ENCODE results near the gene NAALADL2. TPM values are rescaled to one million over a fixed set of nuclear protein-coding genes. Genes with fewer than 3 reads are reported as not detected.

Gene NAALADL2
- total and polyA plus RNA-seq, 3 donors from 2014 or later = 5.4 to 15.6 (median 6.0) TPM

DNA sequence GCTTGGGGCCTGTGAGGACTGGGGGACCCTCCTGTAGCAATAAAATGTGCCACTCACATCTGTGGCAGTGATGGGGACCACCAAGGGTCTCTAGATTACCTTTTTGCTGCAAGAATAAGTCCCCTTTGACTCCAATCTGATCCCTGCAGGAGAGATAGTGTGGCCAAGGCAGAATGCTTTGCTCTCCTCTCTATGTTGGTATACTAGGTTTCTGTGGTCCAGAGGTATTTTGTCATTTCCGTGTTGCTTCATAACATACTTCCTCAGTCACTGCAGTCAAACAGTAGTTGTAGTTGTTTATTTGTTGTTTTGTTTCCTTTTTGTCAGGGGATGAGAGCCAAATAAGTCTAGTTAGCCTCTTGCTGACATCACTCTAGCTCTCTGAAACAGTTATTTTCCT lies 13.1 kb upstream of the NAALADL2 start:
- TF ChIP-seq, protein P1, sequence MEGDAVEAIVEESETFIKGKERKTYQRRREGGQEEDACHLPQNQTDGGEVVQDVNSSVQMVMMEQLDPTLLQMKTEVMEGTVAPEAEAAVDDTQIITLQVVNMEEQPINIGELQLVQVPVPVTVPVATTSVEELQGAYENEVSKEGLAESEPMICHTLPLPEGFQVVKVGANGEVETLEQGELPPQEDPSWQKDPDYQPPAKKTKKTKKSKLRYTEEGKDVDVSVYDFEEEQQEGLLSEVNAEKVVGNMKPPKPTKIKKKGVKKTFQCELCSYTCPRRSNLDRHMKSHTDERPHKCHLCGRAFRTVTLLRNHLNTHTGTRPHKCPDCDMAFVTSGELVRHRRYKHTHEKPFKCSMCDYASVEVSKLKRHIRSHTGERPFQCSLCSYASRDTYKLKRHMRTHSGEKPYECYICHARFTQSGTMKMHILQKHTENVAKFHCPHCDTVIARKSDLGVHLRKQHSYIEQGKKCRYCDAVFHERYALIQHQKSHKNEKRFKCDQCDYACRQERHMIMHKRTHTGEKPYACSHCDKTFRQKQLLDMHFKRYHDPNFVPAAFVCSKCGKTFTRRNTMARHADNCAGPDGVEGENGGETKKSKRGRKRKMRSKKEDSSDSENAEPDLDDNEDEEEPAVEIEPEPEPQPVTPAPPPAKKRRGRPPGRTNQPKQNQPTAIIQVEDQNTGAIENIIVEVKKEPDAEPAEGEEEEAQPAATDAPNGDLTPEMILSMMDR (IDR thresholded peaks at IDR 0.05) = no peak
- TF ChIP-seq POLR2A (IDR thresholded peaks at IDR 0.05) = no peak
- WGBS, 2 donors = 93 to 100% methylated on average over 1 of the region's 1 CpG
- no peak overlapping the region for H3K27ac ChIP-seq
- no peaks in the 10 kb centered on the region for H3K36me3 ChIP-seq (ENCODE audit: low read depth, missing control alignments)
- H3K9me3 ChIP-seq = no peaks in the 10 kb centered on the region
- no peaks in the 10 kb centered on the region for H3K27me3 ChIP-seq
- no peaks in the 10 kb centered on the region for H3K4me1 ChIP-seq
- intact Hi-C loops (cut with DNase I; ENCODE audit: low total_unique reads) = no loop called here
- H3K4me3 ChIP-seq = no peak overlapping the region
- DNase-seq = no peak

DNA sequence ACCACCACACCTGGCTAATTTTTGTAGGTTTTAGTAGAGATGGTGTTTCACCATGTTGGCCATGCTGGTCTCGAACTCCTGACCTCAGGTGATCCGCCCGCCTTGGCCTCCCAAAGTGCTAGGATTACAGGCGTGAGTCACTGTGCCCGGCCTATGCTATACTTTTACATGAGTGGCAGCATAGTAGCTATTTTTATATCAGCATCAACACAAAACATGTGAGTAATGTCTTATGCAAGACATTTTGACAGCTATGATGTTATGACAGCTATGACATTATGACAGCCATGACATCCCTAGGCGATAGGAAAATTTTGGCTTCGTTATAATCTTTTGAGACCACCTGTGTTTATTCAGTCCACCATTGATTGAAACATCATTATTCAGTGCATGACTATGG lies 4.1 kb upstream of the NAALADL2 start:
- intact Hi-C loops (cut with DNase I; ENCODE audit: low total_unique reads) = no loop called here
- Histone ChIP-seq H3K4me3 (no peak overlapping the region), H3K27ac (no peak overlapping the region), H3K27me3 (no peaks in the 10 kb centered on the region), H3K9me3 (no peaks in the 10 kb centered on the region), H3K4me1 (no peaks in the 10 kb centered on the region), H3K36me3 (ENCODE audit: low read depth, missing control alignments) (no peaks in the 10 kb centered on the region)
- WGBS, 2 donors = 97 to 98% methylated on average over 7 of the region's 7 CpGs
- no peak for DNase-seq
- TF ChIP-seq POLR2A (IDR thresholded peaks at IDR 0.05) = no peak
- TF ChIP-seq, protein P1 (IDR thresholded peaks at IDR 0.05) = no peak

DNA sequence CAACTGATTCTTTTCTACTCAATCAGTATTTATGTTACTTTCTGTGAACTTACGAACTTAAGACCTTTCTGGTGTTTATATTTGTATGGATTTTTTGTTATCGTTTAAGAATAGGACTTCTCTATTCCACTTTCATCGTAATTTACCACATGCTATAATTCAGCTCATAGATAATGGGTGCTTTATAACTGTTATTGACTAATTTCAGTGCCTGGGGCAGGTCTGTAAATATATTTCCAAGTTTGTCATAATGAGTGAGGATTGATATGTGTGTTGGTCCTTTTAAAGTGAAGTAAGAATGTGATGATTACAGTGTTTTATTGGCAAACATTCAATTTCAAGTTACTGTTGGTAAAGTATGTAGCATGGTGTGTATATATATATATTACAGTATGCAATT lies 1.8 kb upstream of the NAALADL2 start:
- TF ChIP-seq, protein P1 (IDR thresholded peaks at IDR 0.05) = no peak
- TF ChIP-seq POLR2A (IDR thresholded peaks at IDR 0.05) = no peak
- intact Hi-C loops (cut with DNase I; ENCODE audit: low total_unique reads) = no loop called here

DNA sequence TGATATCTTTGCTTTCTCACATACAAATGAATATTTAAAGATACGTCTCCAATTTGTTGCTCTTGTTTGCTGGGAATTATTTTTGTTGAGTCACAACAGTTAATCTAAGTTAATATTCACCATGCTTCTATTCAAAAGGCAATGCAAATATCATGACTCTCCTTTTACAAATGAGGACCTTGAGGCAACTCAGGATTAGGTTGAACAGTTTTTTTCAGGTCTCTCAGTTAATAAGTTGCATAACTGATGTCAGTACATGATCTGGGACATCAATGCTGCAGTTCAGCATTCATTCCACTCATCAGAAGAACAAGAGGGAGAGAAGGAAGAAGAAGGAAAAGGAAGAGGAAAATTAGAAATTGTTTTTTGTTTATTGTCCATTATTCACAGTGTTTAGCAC lies 781 bp upstream of the NAALADL2 start:
- TF ChIP-seq, protein P1 (IDR thresholded peaks at IDR 0.05) = no peak
- no peak for TF ChIP-seq POLR2A (IDR thresholded peaks at IDR 0.05)
- Histone ChIP-seq H3K27ac (no peak overlapping the region), H3K36me3 (ENCODE audit: low read depth, missing control alignments) (no peaks in the 10 kb centered on the region), H3K9me3 (no peaks in the 10 kb centered on the region), H3K4me1 (no peaks in the 10 kb centered on the region), H3K27me3 (no peaks in the 10 kb centered on the region), H3K4me3 (no peak overlapping the region)
- 90 to 97% methylated on average over 1 of the region's 1 CpG for WGBS, 2 donors
- intact Hi-C loops (cut with DNase I; ENCODE audit: low total_unique reads) = no loop called here
- DNase-seq = no peak

More for the DNA sequence above, 1.8 kb upstream of the NAALADL2 start:
- Histone ChIP-seq H3K4me1 (no peaks in the 10 kb centered on the region), H3K27me3 (no peaks in the 10 kb centered on the region), H3K36me3 (ENCODE audit: low read depth, missing control alignments) (no peaks in the 10 kb centered on the region), H3K9me3 (no peaks in the 10 kb centered on the region), H3K27ac (no peak overlapping the region), H3K4me3 (no peak overlapping the region)
- no peak for DNase-seq
- WGBS, 2 donors = 32 to 80% methylated on average over 3 of the region's 3 CpGs

DNA sequence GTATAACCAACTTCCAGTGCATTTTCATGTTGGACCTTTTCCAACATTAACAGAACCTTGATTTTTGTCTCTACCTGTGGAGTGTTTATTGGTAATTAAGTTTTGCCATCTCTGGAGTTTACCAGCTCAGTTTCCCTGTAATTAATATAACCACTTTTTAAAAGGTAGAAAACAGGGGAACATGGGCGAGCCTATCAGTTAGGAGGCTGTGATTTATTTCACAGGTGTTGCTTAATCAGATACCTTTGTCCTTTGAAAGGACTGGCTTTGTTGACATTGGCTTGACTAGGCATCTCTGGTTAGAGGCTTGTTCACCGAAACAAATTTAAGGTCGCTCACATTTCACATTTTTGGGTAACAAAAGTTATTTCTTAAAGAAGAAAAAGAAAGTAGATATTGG lies 622 bp downstream of the NAALADL2 start:
- no peak overlapping the region for H3K27ac ChIP-seq
- no peaks in the 10 kb centered on the region for H3K36me3 ChIP-seq (ENCODE audit: low read depth, missing control alignments)
- H3K27me3 ChIP-seq = no peaks in the 10 kb centered on the region
- no peaks in the 10 kb centered on the region for H3K9me3 ChIP-seq
- intact Hi-C loops (cut with DNase I; ENCODE audit: low total_unique reads) = no loop called here
- H3K4me1 ChIP-seq = no peaks in the 10 kb centered on the region
- no peak for TF ChIP-seq POLR2A (IDR thresholded peaks at IDR 0.05)
- TF ChIP-seq, protein P1 (IDR thresholded peaks at IDR 0.05) = no peak
- WGBS, 2 donors = 82 to 88% methylated on average over 3 of the region's 3 CpGs
- no peak for DNase-seq
- H3K4me3 ChIP-seq = no peak overlapping the region
